COR-L47 (cell line): ENCODE measurements around the gene TMEM145.
A peak's percentile ranks its signal among the peaks of the same experiment; 100 is the strongest.

Source experiments
- DNase-seq: peaks from one replicate; lab custom pipeline; 2025; lab: John Stamatoyannopoulos, UW

TMEM145 gene

GRCh38 chr19:42361545-42361910 is 48.4 kb downstream of the TMEM145 start:
- DNase-seq, result no peak

GRCh38 chr19:42362342-42362741 is 49.2 kb downstream of the TMEM145 start:
- DNase-seq, result no peak

GRCh38 chr19:42362891-42363440 is 49.9 kb downstream of the TMEM145 start:
- no peak for DNase-seq

GRCh38 chr19:42363614-42364346 is 50.7 kb downstream of the TMEM145 start:
- DNase-seq, result no peak

- no peak for DNase-seq
Measured at GRCh38 chr19:42366673-42367072, 53.6 kb downstream of the TMEM145 start.

- DNase-seq, result no peak
Measured at GRCh38 chr19:42367929-42368328, 54.8 kb downstream of the TMEM145 start.

- DNase-seq, result no peak
Measured at GRCh38 chr19:42368360-42368759, 55.3 kb downstream of the TMEM145 start.

- no peak for DNase-seq
Measured at GRCh38 chr19:42368765-42369164, 55.7 kb downstream of the TMEM145 start.

GRCh38 chr19:42369433-42370067 is 56.4 kb downstream of the TMEM145 start:
- DNase-seq, result no peak

- peak; percentile 8 for DNase-seq
Measured at GRCh38 chr19:42370068-42370520, 57.0 kb downstream of the TMEM145 start.

- DNase-seq, result no peak
Measured at GRCh38 chr19:42370626-42371175, 57.6 kb downstream of the TMEM145 start.
